Neural progenitor cell (in vitro differentiated cells): ENCODE data around the gene SLC9A3. TPM values are rescaled to one million over a fixed set of nuclear protein-coding genes. Genes with fewer than 3 reads are reported as not detected.
"Not testable (repeated sequence)": the region's sequence is repeated elsewhere in the genome, so short reads cannot be mapped to it uniquely, and the experiment has no call there.

ENCODE experiments used
- DNase-seq: peaks from one replicate; pipeline ENCODE4 v3.0.0-alpha.2; 2016; ENCODE audit warnings: low spot score
- H2AFZ ChIP-seq: fragments of 200-600 bp; sonication (generic); replicated peaks from 2 replicates; pipeline ENCODE4 v1.6.1; 2016; ENCODE audit warnings: antibody characterized with exemption
- H3F3A ChIP-seq: fragments of 200-600 bp; sonication (generic); 2 replicates; pipeline ENCODE4 v1.6.1; 2016; ENCODE audit warnings: antibody characterized with exemption, low read depth
- H3K27ac ChIP-seq: fragments of 200-600 bp; sonication (generic); 2 replicates; pipeline ENCODE4 v1.5.1; 2016; ENCODE audit warnings: mild to moderate bottlenecking
- H3K27me3 ChIP-seq: fragments of 200-600 bp; sonication (generic); 2 replicates; pipeline ENCODE4 v1.6.1; 2016; ENCODE audit warnings: mild to moderate bottlenecking, moderate library complexity
- H3K36me3 ChIP-seq: fragments of 200-600 bp; sonication (generic); 2 replicates; pipeline ENCODE4 v1.5.1; 2016
- H3K4me1 ChIP-seq: fragments of 200-600 bp; sonication (generic); 2 replicates; pipeline ENCODE4 v1.6.1; 2016; ENCODE audit warnings: mixed run types
- H3K4me2 ChIP-seq: fragments of 200-600 bp; sonication (generic); 2 replicates; pipeline ENCODE4 v1.6.1; 2016
- H3K4me3 ChIP-seq: fragments of 200-600 bp; sonication (generic); 2 replicates; pipeline ENCODE4 v1.5.1; 2016
- H3K79me2 ChIP-seq: fragments of 200-600 bp; sonication (generic); 2 replicates; pipeline ENCODE4 v1.6.1; 2016; ENCODE audit warnings: low read depth
- H3K9ac ChIP-seq: fragments of 200-600 bp; sonication (generic); 2 replicates; pipeline ENCODE4 v1.6.1; 2016
- H3K9me3 ChIP-seq: fragments of 200-600 bp; sonication (generic); 2 replicates; pipeline ENCODE4 v1.5.1; 2016; ENCODE audit warnings: low read depth
- H4K20me1 ChIP-seq: fragments of 200-600 bp; sonication (generic); 2 replicates; pipeline ENCODE4 v1.6.1; 2016; ENCODE audit warnings: low read depth
- H3K27ac Mint-ChIP-seq: 3 replicates; pipeline ENCODE4 v1.8.0; 2021; ENCODE audit warnings: mixed read lengths
- H3K27me3 Mint-ChIP-seq: 2 replicates; pipeline ENCODE4 v1.8.0; 2022; ENCODE audit warnings: low read depth, mild to moderate bottlenecking, inconsistent platforms, moderate library complexity, mixed read lengths; ENCODE audit not compliant: insufficient read depth
- H3K36me3 Mint-ChIP-seq: 3 replicates; pipeline ENCODE4 v1.8.0; 2021; ENCODE audit warnings: mixed read lengths
- H3K4me1 Mint-ChIP-seq: 3 replicates; pipeline ENCODE4 v1.8.0; 2021; ENCODE audit warnings: mixed read lengths
- H3K4me3 Mint-ChIP-seq: 3 replicates; pipeline ENCODE4 v1.8.0; 2021; ENCODE audit warnings: mild to moderate bottlenecking, moderate library complexity, mixed read lengths
- H3K9me3 Mint-ChIP-seq: 3 replicates; pipeline ENCODE4 v1.8.0; 2020; ENCODE audit warnings: mixed read lengths
- CTCF ChIP-seq: fragments of 200-600 bp; sonication (generic); IDR thresholded peaks from 2 replicates; pipeline ENCODE4 v1.5.1; 2017; ENCODE audit warnings: antibody characterized with exemption, mild to moderate bottlenecking
- EZH2 ChIP-seq: fragments of 200-600 bp; sonication (generic); IDR thresholded peaks from 2 replicates; pipeline ENCODE4 v1.6.1; 2017; ENCODE audit warnings: antibody characterized with exemption, mild to moderate bottlenecking, moderate library complexity
- EZH2phosphoT487 ChIP-seq: fragments of 200-600 bp; sonication (generic); IDR thresholded peaks from 2 replicates; pipeline ENCODE4 v1.6.1; 2017; ENCODE audit warnings: antibody characterized with exemption
- total RNA-seq: library from RNA; depleted of rRNA; stranded (reverse); fragments of >200 nt; gene quantifications from 2 replicates; pipeline ENCODE4 v1.2.3, GENCODE V29; 2015; ENCODE audit warnings: low replicate concordance

The SLC9A3 gene
- total RNA-seq, 1 donor from 2014 or later, result 1.4 TPM

- peaks cover 59% of the 10 kb centered on the region for H3K27me3 ChIP-seq
- H3K9ac ChIP-seq, result no peak overlapping the region
- Mint-ChIP-seq H3K27ac (no peak overlapping the region), H3K36me3 (no peaks in the 10 kb centered on the region), H3K4me1 (peaks cover 15% of the 10 kb centered on the region), H3K9me3 (no peaks in the 10 kb centered on the region), H3K4me3 (peak overlapping the region; percentile 41), H3K27me3 (peaks cover 26% of the 10 kb centered on the region)
- H3K4me1 ChIP-seq, result peaks cover 11% of the 10 kb centered on the region
- TF ChIP-seq EZH2phosphoT487 (no peak), CTCF (no peak), EZH2 (no peak)
- no peaks in the 10 kb centered on the region for H4K20me1 ChIP-seq
- no peaks in the 10 kb centered on the region for H3K79me2 ChIP-seq
- no peaks in the 10 kb centered on the region for H3K9me3 ChIP-seq
- peaks cover 5% of the 10 kb centered on the region for H3F3A ChIP-seq
- H3K4me2 ChIP-seq, result no peak overlapping the region
- no peak overlapping the region for H3K27ac ChIP-seq
- H2AFZ ChIP-seq, result no peak overlapping the region
- no peak overlapping the region for H3K4me3 ChIP-seq
- no peak for DNase-seq
- no peaks in the 10 kb centered on the region for H3K36me3 ChIP-seq
These were observed 10.8 kb downstream of the SLC9A3 start for GRCh38 chr5:513216-514100.

GRCh38 chr5:511476-511875, 12.8 kb downstream of the SLC9A3 start:
- H3K27me3 ChIP-seq, result peaks cover 49% of the 10 kb centered on the region
- H3F3A ChIP-seq, result peaks cover 5% of the 10 kb centered on the region
- Mint-ChIP-seq H3K4me1 (peaks cover 15% of the 10 kb centered on the region), H3K27me3 (peaks cover 18% of the 10 kb centered on the region), H3K27ac (no peak overlapping the region), H3K9me3 (peaks cover 3% of the 10 kb centered on the region), H3K4me3 (no peak overlapping the region), H3K36me3 (no peaks in the 10 kb centered on the region)
- H3K9me3 ChIP-seq, result no peaks in the 10 kb centered on the region
- H3K4me3 ChIP-seq, result no peak overlapping the region
- no peak overlapping the region for H3K4me2 ChIP-seq
- no peaks in the 10 kb centered on the region for H3K79me2 ChIP-seq
- TF ChIP-seq EZH2phosphoT487 (no peak), EZH2 (no peak)
- H3K36me3 ChIP-seq, result no peaks in the 10 kb centered on the region
- no peaks in the 10 kb centered on the region for H4K20me1 ChIP-seq
- no peak for DNase-seq
- H3K4me1 ChIP-seq, result peaks cover 11% of the 10 kb centered on the region
- no peak overlapping the region for H3K9ac ChIP-seq
- H2AFZ ChIP-seq, result no peak overlapping the region
- H3K27ac ChIP-seq, result no peak overlapping the region

GRCh38 chr5:510521-510920, 13.7 kb downstream of the SLC9A3 start:
- Histone ChIP-seq H3K27ac (no peak overlapping the region), H3K36me3 (no peaks in the 10 kb centered on the region), H3K4me1 (peaks cover 11% of the 10 kb centered on the region), H3K4me3 (no peak overlapping the region), H3K4me2 (no peak overlapping the region), H4K20me1 (no peaks in the 10 kb centered on the region), H3F3A (peaks cover 5% of the 10 kb centered on the region), H3K79me2 (no peaks in the 10 kb centered on the region), H3K9ac (no peak overlapping the region), H2AFZ (no peak overlapping the region), H3K9me3 (no peaks in the 10 kb centered on the region), H3K27me3 (peaks cover 51% of the 10 kb centered on the region)
- Mint-ChIP-seq H3K4me1 (peaks cover 15% of the 10 kb centered on the region), H3K4me3 (no peak overlapping the region), H3K36me3 (no peaks in the 10 kb centered on the region), H3K27ac (peak overlapping the region; percentile 6), H3K27me3 (peaks cover 13% of the 10 kb centered on the region), H3K9me3 (peaks cover 3% of the 10 kb centered on the region)
- DNase-seq, result no peak
- no peak for TF ChIP-seq CTCF
- no peak for TF ChIP-seq EZH2

GRCh38 chr5:509611-510185, 14.6 kb downstream of the SLC9A3 start:
- Histone ChIP-seq H3F3A (peaks cover 5% of the 10 kb centered on the region), H2AFZ (no peak overlapping the region), H3K27me3 (peaks cover 46% of the 10 kb centered on the region), H3K36me3 (no peaks in the 10 kb centered on the region), H3K4me3 (no peak overlapping the region), H4K20me1 (no peaks in the 10 kb centered on the region), H3K4me1 (peaks cover 10% of the 10 kb centered on the region), H3K4me2 (no peak overlapping the region), H3K79me2 (no peaks in the 10 kb centered on the region), H3K27ac (no peak overlapping the region), H3K9ac (no peak overlapping the region), H3K9me3 (no peaks in the 10 kb centered on the region)
- no peak for DNase-seq
- Mint-ChIP-seq H3K27ac (no peak overlapping the region), H3K9me3 (peaks cover 3% of the 10 kb centered on the region), H3K4me3 (no peak overlapping the region), H3K36me3 (no peaks in the 10 kb centered on the region), H3K4me1 (peaks cover 12% of the 10 kb centered on the region), H3K27me3 (peaks cover 7% of the 10 kb centered on the region)
- no peak for TF ChIP-seq EZH2phosphoT487
- no peak for TF ChIP-seq CTCF
- TF ChIP-seq EZH2, result no peak

GRCh38 chr5:507986-508575, 16.2 kb downstream of the SLC9A3 start:
- not testable (repeated sequence) for H3K4me1 ChIP-seq, H3K9ac ChIP-seq, H3K27ac ChIP-seq, H3K4me1 Mint-ChIP-seq, H3K9me3 ChIP-seq, DNase-seq, H3K4me2 ChIP-seq, H3K4me3 ChIP-seq, H3K36me3 Mint-ChIP-seq, H3K9me3 Mint-ChIP-seq, H3F3A ChIP-seq, H2AFZ ChIP-seq, H4K20me1 ChIP-seq, H3K27me3 Mint-ChIP-seq, H3K4me3 Mint-ChIP-seq, H3K27ac Mint-ChIP-seq, H3K79me2 ChIP-seq, H3K36me3 ChIP-seq
- H3K27me3 ChIP-seq, result peaks cover 49% of the 10 kb centered on the region
